Breast epithelium (tissue), 3 donors: ENCODE results near the gene LRRC26.

ENCODE experiments used
- POLR2AphosphoS5 ChIP-seq, 3 donors: sonication (generic); formaldehyde crosslinking; IDR thresholded peaks; one replicate each; pipeline ENCODE4 v1.6.1; 2017; ENCODE audit warnings: antibody characterized with exemption in 3 of 3
- TF ChIP-seq, protein P1 (sequence below), 3 donors: fragments of 450-650 bp; IDR thresholded peaks; one replicate each; pipeline ENCODE4 v1.5.1; 2016 to 2017; ENCODE audit warnings: antibody characterized with exemption in 3 of 3, mild to moderate bottlenecking in 3 of 3, moderate library complexity in 3 of 3

GRCh38 chr9:137216188-137216965 lies 46.5 kb upstream of the LRRC26 start:
- TF ChIP-seq, protein P1, sequence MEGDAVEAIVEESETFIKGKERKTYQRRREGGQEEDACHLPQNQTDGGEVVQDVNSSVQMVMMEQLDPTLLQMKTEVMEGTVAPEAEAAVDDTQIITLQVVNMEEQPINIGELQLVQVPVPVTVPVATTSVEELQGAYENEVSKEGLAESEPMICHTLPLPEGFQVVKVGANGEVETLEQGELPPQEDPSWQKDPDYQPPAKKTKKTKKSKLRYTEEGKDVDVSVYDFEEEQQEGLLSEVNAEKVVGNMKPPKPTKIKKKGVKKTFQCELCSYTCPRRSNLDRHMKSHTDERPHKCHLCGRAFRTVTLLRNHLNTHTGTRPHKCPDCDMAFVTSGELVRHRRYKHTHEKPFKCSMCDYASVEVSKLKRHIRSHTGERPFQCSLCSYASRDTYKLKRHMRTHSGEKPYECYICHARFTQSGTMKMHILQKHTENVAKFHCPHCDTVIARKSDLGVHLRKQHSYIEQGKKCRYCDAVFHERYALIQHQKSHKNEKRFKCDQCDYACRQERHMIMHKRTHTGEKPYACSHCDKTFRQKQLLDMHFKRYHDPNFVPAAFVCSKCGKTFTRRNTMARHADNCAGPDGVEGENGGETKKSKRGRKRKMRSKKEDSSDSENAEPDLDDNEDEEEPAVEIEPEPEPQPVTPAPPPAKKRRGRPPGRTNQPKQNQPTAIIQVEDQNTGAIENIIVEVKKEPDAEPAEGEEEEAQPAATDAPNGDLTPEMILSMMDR (IDR thresholded peaks at IDR 0.05), result no peak
- no peak for TF ChIP-seq POLR2AphosphoS5 (IDR thresholded peaks at IDR 0.05)
